ENCODE results near the gene ATP5F1E.

DNA sequence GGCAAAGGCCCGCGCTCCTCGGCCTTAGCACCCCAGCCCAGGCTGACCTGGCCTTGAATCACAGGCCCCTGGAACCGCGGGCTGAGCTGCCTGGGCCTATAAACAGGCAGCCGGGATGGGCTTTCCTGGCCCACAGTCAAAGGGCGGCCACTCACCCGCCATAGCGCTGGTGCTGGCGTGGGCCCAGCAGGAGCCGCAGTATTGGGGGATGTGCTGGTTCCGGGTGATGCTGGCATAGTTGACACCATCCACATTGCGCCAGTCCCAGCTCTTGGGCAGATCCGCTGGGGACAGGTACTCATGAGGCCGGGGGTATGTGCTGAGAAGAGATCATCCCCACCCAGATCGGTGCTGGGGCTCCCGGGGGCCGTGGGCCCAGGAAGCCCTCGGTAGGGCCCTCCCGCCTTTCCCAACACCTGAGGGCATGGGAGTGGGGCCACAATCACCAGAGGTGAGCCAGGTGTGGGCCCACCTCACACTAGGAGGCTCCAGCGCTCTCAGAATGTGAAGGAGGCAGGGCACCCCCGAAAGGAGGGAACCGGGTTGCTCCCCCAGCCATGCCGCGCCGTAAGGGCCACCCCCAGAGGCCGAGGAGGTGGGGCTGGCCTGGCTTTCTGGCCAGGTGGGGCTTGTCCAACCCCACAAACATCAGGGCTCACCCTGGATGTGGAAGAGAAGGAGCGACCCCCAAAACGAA, 25.8 kb downstream of the ATP5F1E start:
- TF ChIP-seq, protein P1, sequence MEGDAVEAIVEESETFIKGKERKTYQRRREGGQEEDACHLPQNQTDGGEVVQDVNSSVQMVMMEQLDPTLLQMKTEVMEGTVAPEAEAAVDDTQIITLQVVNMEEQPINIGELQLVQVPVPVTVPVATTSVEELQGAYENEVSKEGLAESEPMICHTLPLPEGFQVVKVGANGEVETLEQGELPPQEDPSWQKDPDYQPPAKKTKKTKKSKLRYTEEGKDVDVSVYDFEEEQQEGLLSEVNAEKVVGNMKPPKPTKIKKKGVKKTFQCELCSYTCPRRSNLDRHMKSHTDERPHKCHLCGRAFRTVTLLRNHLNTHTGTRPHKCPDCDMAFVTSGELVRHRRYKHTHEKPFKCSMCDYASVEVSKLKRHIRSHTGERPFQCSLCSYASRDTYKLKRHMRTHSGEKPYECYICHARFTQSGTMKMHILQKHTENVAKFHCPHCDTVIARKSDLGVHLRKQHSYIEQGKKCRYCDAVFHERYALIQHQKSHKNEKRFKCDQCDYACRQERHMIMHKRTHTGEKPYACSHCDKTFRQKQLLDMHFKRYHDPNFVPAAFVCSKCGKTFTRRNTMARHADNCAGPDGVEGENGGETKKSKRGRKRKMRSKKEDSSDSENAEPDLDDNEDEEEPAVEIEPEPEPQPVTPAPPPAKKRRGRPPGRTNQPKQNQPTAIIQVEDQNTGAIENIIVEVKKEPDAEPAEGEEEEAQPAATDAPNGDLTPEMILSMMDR (conservative IDR thresholded peaks at IDR 0.05; ENCODE audit: low read length), result no peak
- TF ChIP-seq EZH2phosphoT487 (IDR thresholded peaks at IDR 0.05; ENCODE audit: borderline replicate concordance), result no peak
